Limb (tissue), 2 donors: ENCODE measurements around the gene ATP4B.

Experiments
- DNase-seq, 2 donors: peaks; one replicate each; pipeline ENCODE4 v3.0.0-alpha.2; 2016; ENCODE audit errors: extremely low spot score in 2 of 2

ATP4B gene

GRCh38 chr13:113656831-113657671 lies 947 bp downstream of the ATP4B start:
- DNase-seq = peak in 1 of 2 donors; percentile 27

GRCh38 chr13:113656003-113656588 lies 1.9 kb downstream of the ATP4B start:
- peak in 1 of 2 donors; percentile 33 for DNase-seq

- DNase-seq = no peak
These were observed 2.5 kb downstream of the ATP4B start for GRCh38 chr13:113655346-113656002.

GRCh38 chr13:113654591-113655345 lies 3.2 kb downstream of the ATP4B start:
- DNase-seq = no peak

GRCh38 chr13:113654175-113654560 lies 3.8 kb downstream of the ATP4B start:
- DNase-seq = peak in 1 of 2 donors; percentile 32

- peak in 1 of 2 donors; percentile 61 for DNase-seq
These were observed 4.5 kb downstream of the ATP4B start for GRCh38 chr13:113653264-113654174.

GRCh38 chr13:113652404-113653263 lies 5.4 kb downstream of the ATP4B start:
- no peak for DNase-seq

- DNase-seq = peak in 1 of 2 donors; percentile 28
These were observed 6.2 kb downstream of the ATP4B start for GRCh38 chr13:113651511-113652403.

GRCh38 chr13:113650731-113651148 lies 7.3 kb downstream of the ATP4B start:
- DNase-seq = no peak

- DNase-seq = no peak
These were observed 7.7 kb downstream of the ATP4B start for GRCh38 chr13:113650275-113650674.

- no peak for DNase-seq
These were observed 8.8 kb downstream of the ATP4B start for GRCh38 chr13:113649212-113649611.

- DNase-seq = no peak
These were observed 9.8 kb downstream of the ATP4B start for GRCh38 chr13:113648216-113648610.

GRCh38 chr13:113647351-113648215 lies 10.4 kb downstream of the ATP4B start:
- peak; percentile 20 to 80 for DNase-seq

GRCh38 chr13:113646921-113647340 lies 11.1 kb downstream of the ATP4B start:
- peak in 1 of 2 donors; percentile 27 for DNase-seq

- DNase-seq = peak in 1 of 2 donors; percentile 53
These were observed 11.6 kb downstream of the ATP4B start for GRCh38 chr13:113646376-113646775.

- DNase-seq = no peak
These were observed 12.7 kb downstream of the ATP4B start for GRCh38 chr13:113645329-113645728.

- no peak for DNase-seq
These were observed 13.2 kb downstream of the ATP4B start for GRCh38 chr13:113644800-113645199.

- DNase-seq = no peak
These were observed 14.4 kb downstream of the ATP4B start for GRCh38 chr13:113643593-113643992.
